RWPE1 (cell line): ENCODE measurements around the gene SLC39A11.
A peak's percentile ranks its signal among the peaks of the same experiment; 100 is the strongest.

ENCODE experiments used
- CTCF ChIA-PET: fragments of 350-600 bp; sonication (Branson Sonifier 250); formaldehyde crosslinking; extraction: SDS; loops from one replicate; lab custom pipeline; 2021; lab: Yijun Ruan, JAX
- POLR2A ChIA-PET: fragments of 400-600 bp; formaldehyde crosslinking; extraction: SDS; loops from one replicate; lab custom pipeline; 2020; ENCODE audit warnings: antibody characterized with exemption; ENCODE audit not compliant: low non-redundant PET; lab: Yijun Ruan, JAX
- DNase-seq: peaks from one replicate; pipeline ENCODE4 v3.0.0; 2012; ENCODE audit warnings: low spot score
- H3K27ac ChIP-seq: fragments of 450-650 bp; 2 replicates; pipeline ENCODE4 v1.5.1; 2017
- CTCF ChIP-seq: fragments of 450-650 bp; conservative IDR thresholded peaks from 2 replicates; pipeline ENCODE4 v1.5.1; 2017; ENCODE audit warnings: low read depth, mild to moderate bottlenecking

The SLC39A11 gene

GRCh38 chr17:72984926-72985325 lies 107.6 kb downstream of the SLC39A11 start:
- POLR2A ChIA-PET: interaction anchor here (0.5 kb wide), 1 partner anchor 9 kb away, joined by 3 read pairs; no protein-coding TSS in a partner anchor
- CTCF ChIA-PET: interaction anchor here (0.6 to 0.7 kb wide), 2 partner anchors 36 to 1007 kb away, joined by 3 to 4 read pairs; no protein-coding TSS in a partner anchor
- no peak overlapping the region for H3K27ac ChIP-seq
- peak; percentile 20 for DNase-seq
- TF ChIP-seq CTCF: no peak

GRCh38 chr17:72984145-72984925 lies 108.2 kb downstream of the SLC39A11 start:
- H3K27ac ChIP-seq: no peak overlapping the region
- no peak for TF ChIP-seq CTCF
- CTCF ChIA-PET: interaction anchor here (0.6 to 0.7 kb wide), 2 partner anchors 107 to 1007 kb away, joined by 3 read pairs; no protein-coding TSS in a partner anchor
- peak; percentile 67 for DNase-seq
- POLR2A ChIA-PET: interaction anchor here (0.5 kb wide), 1 partner anchor 8 kb away, joined by 3 read pairs; no protein-coding TSS in a partner anchor

- no peak for TF ChIP-seq CTCF
- ChIA-PET POLR2A (no interaction called here), CTCF (no interaction called here)
- H3K27ac ChIP-seq: no peak overlapping the region
- no peak for DNase-seq
Measured at GRCh38 chr17:72982680-72983079, 109.8 kb downstream of the SLC39A11 start.

- CTCF ChIA-PET: no interaction called here
- H3K27ac ChIP-seq: no peak overlapping the region
- no peak for TF ChIP-seq CTCF
- no peak for DNase-seq
- POLR2A ChIA-PET: no interaction called here
Measured at GRCh38 chr17:72978593-72979218, 113.8 kb downstream of the SLC39A11 start.

- ChIA-PET POLR2A (no interaction called here), CTCF (no interaction called here)
- no peak for DNase-seq
- H3K27ac ChIP-seq: no peak overlapping the region
- no peak for TF ChIP-seq CTCF
Measured at GRCh38 chr17:72977771-72978417, 114.6 kb downstream of the SLC39A11 start.
